GM12891 (cell line): ENCODE data around the gene GRIA1.

ENCODE experiments used
- POLR2A ChIP-seq: IDR thresholded peaks from 2 replicates; pipeline ENCODE4 v1.6.1; 2011; ENCODE audit warnings: low read depth, low read length, control low read depth
- POLR2AphosphoS5 ChIP-seq: IDR thresholded peaks from 2 replicates; pipeline ENCODE4 v1.6.1; 2011; ENCODE audit warnings: low read depth, low read length, control low read depth

- no peak for TF ChIP-seq POLR2AphosphoS5
- no peak for TF ChIP-seq POLR2A
Observed at GRCh38 chr5:153798830-153799229, 308.4 kb downstream of the GRIA1 start.
